Smooth muscle cell of the coronary artery (primary cell): ENCODE measurements around the gene MACROD2. TPM values are rescaled to one million over a fixed set of nuclear protein-coding genes. Genes with fewer than 3 reads are reported as not detected.

ENCODE experiments used
- total RNA-seq: library from RNA; depleted of rRNA; stranded (reverse); fragments of >200 nt; gene quantifications from 2 replicates; pipeline ENCODE4 v1.2.3, GENCODE V29; 2014; ENCODE audit warnings: low replicate concordance

MACROD2 gene
- total RNA-seq, result 0.38 and 4.0 TPM in 2 replicates

DNA sequence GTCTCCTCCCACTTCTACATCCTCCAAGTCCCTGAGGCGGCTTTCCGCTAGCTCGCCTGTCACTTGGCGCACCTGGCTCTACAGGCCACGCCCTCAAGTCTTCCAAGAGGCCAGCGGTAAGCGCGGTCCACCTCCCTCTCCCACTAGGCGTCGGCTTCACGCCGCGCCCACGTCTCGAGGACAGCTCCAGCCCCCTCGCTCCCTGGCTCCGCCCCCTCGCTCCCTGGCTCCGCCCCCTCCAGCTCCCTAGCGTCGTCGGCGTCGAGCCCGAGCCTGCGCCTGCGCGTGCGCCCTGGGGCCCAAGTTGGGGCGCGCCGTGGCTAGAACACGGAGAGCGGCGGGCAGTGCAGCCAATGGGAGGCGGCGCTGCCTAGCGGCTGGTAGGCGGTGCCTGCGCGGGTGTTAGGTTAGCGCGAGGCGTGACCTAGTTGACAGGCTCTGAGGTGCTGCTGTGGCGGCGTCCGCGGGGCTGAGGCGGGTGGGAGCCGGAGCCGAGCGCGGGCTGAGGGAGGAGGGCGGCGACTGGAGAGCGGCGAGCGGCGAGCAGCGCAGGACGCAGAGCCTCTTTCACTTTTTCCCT is at the start of gene MACROD2:
MACROD2 (plus strand) TSS at position 431 of the 580 bp plus-strand sequence.

DNA sequence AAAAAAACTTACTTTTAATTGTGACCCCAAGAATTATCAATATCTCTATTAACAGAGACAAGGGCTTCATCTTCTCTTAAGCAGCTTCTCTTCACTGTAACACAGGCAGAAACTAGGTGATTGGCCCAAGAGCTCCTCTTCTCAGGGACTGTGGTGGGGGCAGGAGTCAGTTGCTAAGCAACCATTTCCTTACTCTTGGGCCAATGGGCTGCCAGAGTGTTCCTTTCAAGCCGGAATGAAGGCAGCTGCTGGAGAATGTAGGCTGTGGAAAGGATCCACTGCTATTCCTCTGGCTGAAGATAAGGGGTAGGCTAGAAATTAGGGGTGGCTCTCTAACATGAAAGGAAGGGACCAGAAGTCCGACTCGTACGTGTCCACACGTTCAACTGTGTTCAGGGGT is 4.9 kb upstream of the MACROD2 start, which contains the start of gene SEL1L2:
SEL1L2 (minus strand) TSS at position 150 of the 400 bp plus-strand sequence; CDS start at position 70, 80 bp downstream.

DNA sequence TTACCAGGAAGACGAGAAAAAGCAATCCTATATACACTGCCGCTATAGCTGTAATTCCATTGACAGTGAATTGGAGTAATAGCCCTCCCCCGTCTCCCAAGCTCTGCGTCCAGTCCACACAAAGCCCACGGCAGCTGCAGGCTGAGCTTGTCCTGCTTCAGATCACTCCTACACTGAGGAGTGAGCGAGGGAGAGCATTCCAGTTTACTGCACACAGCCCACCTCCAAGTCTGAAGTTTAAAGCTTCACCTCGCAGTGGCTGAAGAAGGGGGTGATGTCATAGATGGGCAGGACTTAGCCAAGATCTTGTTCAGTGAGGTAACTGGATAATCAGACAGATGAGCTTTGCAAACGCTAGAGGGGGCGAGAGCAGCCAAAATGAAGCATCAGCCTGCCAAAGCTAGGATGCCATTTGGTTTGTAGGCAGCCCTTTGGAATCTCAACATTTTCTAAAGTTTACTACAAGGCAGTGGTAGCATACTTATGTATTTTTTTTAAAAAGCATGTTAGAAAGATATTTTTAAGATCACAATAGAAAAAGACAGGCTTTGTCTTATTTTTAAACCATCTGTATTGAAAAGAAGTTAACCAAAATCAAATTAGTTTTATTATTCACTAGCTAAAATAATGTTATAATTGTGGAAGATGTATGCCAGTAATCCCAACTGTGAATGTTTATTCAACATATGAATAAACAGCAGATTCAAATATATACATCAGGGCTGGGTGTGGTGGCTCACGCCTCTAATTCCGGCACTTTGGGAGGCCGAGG is 342.3 kb downstream of the MACROD2 start, which contains the start of gene FLRT3:
FLRT3 (minus strand) TSS at position 213 of the 772 bp plus-strand sequence. CDS start 10,106 bp downstream, outside the sequence.

Other genes with a start within 250 kb of the MACROD2 start
- gene ESF1, start 210.6 kb upstream of the MACROD2 start, total RNA-seq, result 11.3 and 37.3 TPM in 2 replicates
- 12.1 and 13.2 TPM in 2 replicates for gene NDUFAF5, start 210.5 kb upstream of the MACROD2 start, total RNA-seq
- 0.23 TPM in 1 of 2 replicates, not detected in the other for gene SEL1L2, start 4.9 kb upstream of the MACROD2 start, total RNA-seq